SK-N-SH (cell line): ENCODE measurements around the gene ACSL1. TPM values are rescaled to one million over a fixed set of nuclear protein-coding genes. Genes with fewer than 3 reads are reported as not detected.
A peak's percentile ranks its signal among the peaks of the same experiment; 100 is the strongest.

ENCODE experiments used
- CTCF ChIA-PET: fragments of 300-600, 350-600 bp; formaldehyde crosslinking; extraction: SDS; loops from one replicate; lab custom pipeline; 2021; lab: Yijun Ruan, JAX
- POLR2A ChIA-PET: fragments of 350-600 bp; sonication (Branson Sonifier 250); formaldehyde crosslinking; extraction: SDS; loops from one replicate; lab custom pipeline; 2020; ENCODE audit warnings: antibody characterized with exemption, inconsistent platforms; lab: Yijun Ruan, JAX
- DNase-seq: peaks from one replicate; pipeline ENCODE4 v3.0.0; 2012
- H2AFZ ChIP-seq: fragments of 200-600 bp; sonication (generic); 2 replicates; pipeline ENCODE4 v1.8.1; 2016; ENCODE audit warnings: antibody characterized with exemption, mild to moderate bottlenecking, low read depth
- H3F3A ChIP-seq: fragments of 200-600 bp; sonication (generic); replicated peaks from 2 replicates; pipeline ENCODE3; 2016; ENCODE audit warnings: antibody characterized with exemption, mild to moderate bottlenecking; ENCODE audit not compliant: insufficient read depth
- H3K27ac ChIP-seq, 2 experiments: fragments of 200-500 bp in 1 of 2; fragments of 200-600 bp in 1 of 2; sonication (Bioruptor generic) in 1 of 2; sonication (generic), shearing (Covaris generic) in 1 of 2; 2 replicates each; pipeline versions ENCODE4 v1.5.1 to v1.6.1; 2014 to 2016; ENCODE audit warnings: low read depth in 2 of 2, inconsistent platforms in 1 of 2, low read length in 1 of 2, mild to moderate bottlenecking in 1 of 2, mixed read lengths in 1 of 2
- H3K27me3 ChIP-seq: fragments of 200-600 bp; sonication (generic), shearing (Covaris generic); 2 replicates; pipeline ENCODE4 v1.6.1; 2016; ENCODE audit warnings: mixed run types; ENCODE audit not compliant: insufficient read depth
- H3K36me3 ChIP-seq, 2 experiments: fragments of 200-500 bp in 1 of 2; fragments of 200-600 bp in 1 of 2; sonication (Bioruptor generic) in 1 of 2; sonication (generic) in 1 of 2; replicated peaks in 1 of 2; 2 replicates each; pipeline versions ENCODE3 to v1.5.1; 2014 to 2016; ENCODE audit warnings: low read length in 1 of 2, mild to moderate bottlenecking in 1 of 2; ENCODE audit not compliant: insufficient read depth in 2 of 2, control insufficient read depth in 1 of 2
- H3K4me1 ChIP-seq, 2 experiments: fragments of 200-500 bp in 1 of 2; fragments of 200-600 bp in 1 of 2; sonication (Bioruptor generic) in 1 of 2; sonication (generic), shearing (Covaris generic) in 1 of 2; 2 replicates each; pipeline versions ENCODE4 v1.5.1 to v1.6.1; 2014 to 2016; ENCODE audit warnings: low read depth in 1 of 2, low read length in 1 of 2, mixed run types in 1 of 2; ENCODE audit not compliant: insufficient read depth in 2 of 2, control insufficient read depth in 1 of 2
- H3K4me2 ChIP-seq: fragments of 200-600 bp; sonication (generic), shearing (Covaris generic); 2 replicates; pipeline ENCODE4 v1.6.1; 2017; ENCODE audit warnings: mixed run types
- H3K4me3 ChIP-seq, 2 experiments: fragments of 200-500 bp in 1 of 2; fragments of 200-600 bp in 1 of 2; sonication (Bioruptor generic) in 1 of 2; sonication (generic), shearing (Covaris generic) in 1 of 2; 2 replicates each; pipeline versions ENCODE4 v1.5.1 to v1.8.1; 2014 to 2016; ENCODE audit warnings: low read depth in 2 of 2, inconsistent platforms in 1 of 2, low read length in 1 of 2, mild to moderate bottlenecking in 1 of 2, mixed read lengths in 1 of 2, moderate library complexity in 1 of 2
- H3K79me2 ChIP-seq: fragments of 200-600 bp; sonication (generic); 2 replicates; pipeline ENCODE4 v1.8.1; 2017; ENCODE audit warnings: mild to moderate bottlenecking; ENCODE audit not compliant: insufficient read depth
- H3K9ac ChIP-seq: fragments of 200-600 bp; sonication (generic); 2 replicates; pipeline ENCODE4 v1.6.1; 2017; ENCODE audit warnings: mixed run types
- H3K9me2 ChIP-seq: fragments of 200-600 bp; sonication (generic); 2 replicates; pipeline ENCODE4 v1.6.1; 2017; ENCODE audit warnings: mixed run types
- H3K9me3 ChIP-seq: fragments of 200-600 bp; sonication (generic); 2 replicates; pipeline ENCODE4 v1.6.1; 2017; ENCODE audit warnings: mixed run types, mild to moderate bottlenecking, moderate library complexity
- H4K20me1 ChIP-seq: fragments of 200-600 bp; sonication (generic); 2 replicates; pipeline ENCODE4 v1.6.1; 2017; ENCODE audit warnings: mild to moderate bottlenecking, mixed run types; ENCODE audit not compliant: insufficient read depth
- EP300 ChIP-seq, 2 experiments: IDR thresholded peaks; 2 replicates each; pipeline versions ENCODE4 v1.4.0 to v1.6.1; 2012; ENCODE audit warnings: borderline replicate concordance in 1 of 2, low read depth in 1 of 2, low read length in 1 of 2
- FOSL2 ChIP-seq: IDR thresholded peaks from 2 replicates; pipeline ENCODE4 v1.4.0; 2012; ENCODE audit warnings: low read depth, mild to moderate bottlenecking, moderate library complexity, borderline replicate concordance
- FOXJ3 ChIP-seq: sonication (generic); formaldehyde crosslinking; IDR thresholded peaks from 2 replicates; pipeline ENCODE4 v1.5.1; 2020; ENCODE audit warnings: mild to moderate bottlenecking, missing genetic modification reagents
- FOXM1 ChIP-seq: IDR thresholded peaks from 2 replicates; pipeline ENCODE4 v1.4.0; 2012; ENCODE audit warnings: low read depth, mild to moderate bottlenecking
- IRF3 ChIP-seq: fragments of 150-350 bp; IDR thresholded peaks from 2 replicates; pipeline ENCODE4 v1.6.1; 2016; ENCODE audit warnings: mild to moderate bottlenecking, low read depth, low read length
- MEF2A ChIP-seq: IDR thresholded peaks from 2 replicates; pipeline ENCODE4 v1.4.0; 2012; ENCODE audit warnings: low read depth, borderline replicate concordance
- MXI1 ChIP-seq: IDR thresholded peaks from 2 replicates; pipeline ENCODE4 v1.6.1; 2012; ENCODE audit warnings: mild to moderate bottlenecking, low read depth, low read length, improper control_type of control experiment
- NRF1 ChIP-seq: IDR thresholded peaks from 2 replicates; pipeline ENCODE4 v1.6.1; 2012; ENCODE audit warnings: low read depth, mild to moderate bottlenecking, low read length
- POLR2AphosphoS5 ChIP-seq: IDR thresholded peaks from 2 replicates; pipeline ENCODE4 v1.6.1; 2012; ENCODE audit warnings: low read depth, low read length
- RCOR1 ChIP-seq: fragments of 150-350 bp; IDR thresholded peaks from 2 replicates; pipeline ENCODE4 v1.6.1; 2017; ENCODE audit warnings: antibody characterized with exemption, low read length
- SMC3 ChIP-seq: IDR thresholded peaks from 2 replicates; pipeline ENCODE4 v1.6.1; 2012; ENCODE audit warnings: low read depth, low read length, improper control_type of control experiment
- TAF1 ChIP-seq: IDR thresholded peaks from 2 replicates; pipeline ENCODE4 v1.6.1; 2012; ENCODE audit warnings: low read depth, mild to moderate bottlenecking, low read length, moderate library complexity, borderline replicate concordance
- TCF12 ChIP-seq: IDR thresholded peaks from 2 replicates; pipeline ENCODE4 v1.4.0; 2012
- TEAD4 ChIP-seq: IDR thresholded peaks from 2 replicates; pipeline ENCODE4 v1.4.0; 2012; ENCODE audit warnings: mild to moderate bottlenecking, borderline replicate concordance; ENCODE audit not compliant: insufficient read depth
- ZBTB33 ChIP-seq: IDR thresholded peaks from 2 replicates; pipeline ENCODE4 v1.4.0; 2012; ENCODE audit warnings: low read depth, borderline replicate concordance
- WGBS: methylation state at CpG from one replicate; pipeline ENCODE4 v1.1.6; 2017; ENCODE audit warnings: low lambda C conversion rate; 5-methylcytosine and 5-hydroxymethylcytosine counted together
- polyA plus RNA-seq, 3 experiments: library from polyadenylated mRNA; depleted of rRNA; stranded (reverse); fragments of >200 nt; gene quantifications; 2 replicates each; pipeline ENCODE4 v1.2.3, GENCODE V29; 2012
- TF ChIP-seq, protein P1 (sequence below): fragments of 200-600 bp; sonication (generic); IDR thresholded peaks from 2 replicates; pipeline ENCODE4 v1.6.1; 2017; ENCODE audit warnings: antibody characterized with exemption, mild to moderate bottlenecking, moderate library complexity

Gene ACSL1
- polyA plus RNA-seq, 1 of the 3 experiments (the other 2 are of a cell fraction) = 7.9 TPM

GRCh38 chr4:184747034-184747830 lies 78.5 kb downstream of the ACSL1 start:
- Histone ChIP-seq H3K4me3 (no peak overlapping the region), H3K9ac (no peak overlapping the region), H3K4me1 (peaks cover 4 to 14% of the 10 kb centered on the region in 2 experiments; a peak in 1 of 4 replicates), H2AFZ (0 out of 2 replicates have a peak overlapping the region, but pooled peaks have one; percentile 84), H3F3A (no peaks in the 10 kb centered on the region), H3K9me3 (no peaks in the 10 kb centered on the region), H3K36me3 (no peaks in the 10 kb centered on the region), H3K27ac (peak overlapping the region; percentile 32 to 82; a peak in 3 of 4 replicates), H3K9me2 (no peaks in the 10 kb centered on the region), H4K20me1 (no peaks in the 10 kb centered on the region), H3K27me3 (no peaks in the 10 kb centered on the region), H3K4me2 (peak overlapping the region; percentile 38; the same call in 1 of the 2 replicates), H3K79me2 (no peaks in the 10 kb centered on the region)
- no peak for TF ChIP-seq ZBTB33
- no peak for TF ChIP-seq FOXJ3 (CRISPR knock-in tag)
- no peak for TF ChIP-seq POLR2AphosphoS5
- TF ChIP-seq TAF1 = no peak
- TF ChIP-seq TEAD4 = no peak
- TF ChIP-seq EP300 (IDR thresholded peaks at IDR 0.05; ENCODE audit: borderline replicate concordance in 1 of 2, low read depth in 1 of 2, low read length in 1 of 2) = no peak
- TF ChIP-seq MEF2A = no peak
- TF ChIP-seq MXI1 = no peak
- no peak for TF ChIP-seq TCF12
- TF ChIP-seq RCOR1 = no peak
- TF ChIP-seq FOXM1 = no peak
- no peak for TF ChIP-seq FOSL2
- TF ChIP-seq, protein P1, sequence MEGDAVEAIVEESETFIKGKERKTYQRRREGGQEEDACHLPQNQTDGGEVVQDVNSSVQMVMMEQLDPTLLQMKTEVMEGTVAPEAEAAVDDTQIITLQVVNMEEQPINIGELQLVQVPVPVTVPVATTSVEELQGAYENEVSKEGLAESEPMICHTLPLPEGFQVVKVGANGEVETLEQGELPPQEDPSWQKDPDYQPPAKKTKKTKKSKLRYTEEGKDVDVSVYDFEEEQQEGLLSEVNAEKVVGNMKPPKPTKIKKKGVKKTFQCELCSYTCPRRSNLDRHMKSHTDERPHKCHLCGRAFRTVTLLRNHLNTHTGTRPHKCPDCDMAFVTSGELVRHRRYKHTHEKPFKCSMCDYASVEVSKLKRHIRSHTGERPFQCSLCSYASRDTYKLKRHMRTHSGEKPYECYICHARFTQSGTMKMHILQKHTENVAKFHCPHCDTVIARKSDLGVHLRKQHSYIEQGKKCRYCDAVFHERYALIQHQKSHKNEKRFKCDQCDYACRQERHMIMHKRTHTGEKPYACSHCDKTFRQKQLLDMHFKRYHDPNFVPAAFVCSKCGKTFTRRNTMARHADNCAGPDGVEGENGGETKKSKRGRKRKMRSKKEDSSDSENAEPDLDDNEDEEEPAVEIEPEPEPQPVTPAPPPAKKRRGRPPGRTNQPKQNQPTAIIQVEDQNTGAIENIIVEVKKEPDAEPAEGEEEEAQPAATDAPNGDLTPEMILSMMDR = no peak
- TF ChIP-seq NRF1 = no peak
- no peak for TF ChIP-seq SMC3
- TF ChIP-seq IRF3 = no peak
- POLR2A ChIA-PET = no interaction called here
- 55% methylated on average over 2 of the region's 4 CpGs for WGBS
- no peak for DNase-seq
- CTCF ChIA-PET = interaction anchor here (0.6 to 3.2 kb wide), 9 partner anchors 17 to 293 kb away, joined by 3 to 58 read pairs (median 5); no protein-coding TSS in a partner anchor
